ENCODE results near the gene PATJ.

PATJ gene

DNA sequence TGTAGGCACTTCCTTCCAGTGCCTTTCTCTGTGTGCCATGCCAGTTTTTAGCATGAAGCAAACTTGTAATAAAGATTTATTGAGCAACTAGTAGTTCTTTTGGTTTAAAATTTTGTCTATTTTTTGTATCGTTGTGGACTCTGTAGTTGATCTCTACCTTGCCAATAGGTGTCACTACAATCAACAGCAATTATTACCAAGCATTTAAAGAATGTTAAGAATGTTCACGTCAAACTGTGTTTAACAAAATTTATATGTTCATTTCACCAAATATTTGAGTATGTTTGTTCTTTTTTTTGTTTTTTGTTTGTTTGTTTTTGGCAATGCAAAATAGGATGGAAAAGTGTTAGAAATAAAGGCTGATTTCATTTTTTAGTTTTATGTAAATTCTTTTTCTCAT lies 208.1 kb downstream of the PATJ start:
- TF ChIP-seq, protein P1, sequence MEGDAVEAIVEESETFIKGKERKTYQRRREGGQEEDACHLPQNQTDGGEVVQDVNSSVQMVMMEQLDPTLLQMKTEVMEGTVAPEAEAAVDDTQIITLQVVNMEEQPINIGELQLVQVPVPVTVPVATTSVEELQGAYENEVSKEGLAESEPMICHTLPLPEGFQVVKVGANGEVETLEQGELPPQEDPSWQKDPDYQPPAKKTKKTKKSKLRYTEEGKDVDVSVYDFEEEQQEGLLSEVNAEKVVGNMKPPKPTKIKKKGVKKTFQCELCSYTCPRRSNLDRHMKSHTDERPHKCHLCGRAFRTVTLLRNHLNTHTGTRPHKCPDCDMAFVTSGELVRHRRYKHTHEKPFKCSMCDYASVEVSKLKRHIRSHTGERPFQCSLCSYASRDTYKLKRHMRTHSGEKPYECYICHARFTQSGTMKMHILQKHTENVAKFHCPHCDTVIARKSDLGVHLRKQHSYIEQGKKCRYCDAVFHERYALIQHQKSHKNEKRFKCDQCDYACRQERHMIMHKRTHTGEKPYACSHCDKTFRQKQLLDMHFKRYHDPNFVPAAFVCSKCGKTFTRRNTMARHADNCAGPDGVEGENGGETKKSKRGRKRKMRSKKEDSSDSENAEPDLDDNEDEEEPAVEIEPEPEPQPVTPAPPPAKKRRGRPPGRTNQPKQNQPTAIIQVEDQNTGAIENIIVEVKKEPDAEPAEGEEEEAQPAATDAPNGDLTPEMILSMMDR (IDR thresholded peaks at IDR 0.05; ENCODE audit: insufficient read depth, missing control alignments), result peak; percentile 58
- FAIRE-seq (no peak), DNase-seq (ENCODE audit: insufficient read length, low spot score) (no peak)

GRCh38 chr1:61951731-61952580 lies 209.7 kb downstream of the PATJ start:
- TF ChIP-seq, protein P1 (IDR thresholded peaks at IDR 0.05; ENCODE audit: insufficient read depth, missing control alignments), result no peak
- no peak for DNase-seq (ENCODE audit: insufficient read length, low spot score)
- FAIRE-seq, result no peak

DNA sequence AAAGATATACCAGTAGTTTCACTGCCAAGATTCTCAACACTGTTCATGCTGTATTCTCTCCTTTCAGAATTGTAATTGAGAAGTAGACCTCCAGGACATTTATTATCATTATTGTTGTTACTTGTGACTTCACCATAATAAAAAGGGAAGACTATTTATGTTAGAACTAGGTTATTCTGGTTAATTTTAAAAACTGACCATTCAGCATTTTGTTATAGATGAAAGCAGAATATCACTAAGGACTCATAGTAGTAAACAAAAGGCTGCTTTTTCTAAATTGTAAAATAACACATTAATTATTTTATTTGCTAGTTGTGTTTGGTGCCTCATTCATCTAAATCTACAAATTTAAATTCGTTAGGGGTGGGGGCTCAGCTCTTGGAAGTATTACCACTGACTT lies 210.4 kb downstream of the PATJ start:
- DNase-seq (ENCODE audit: insufficient read length, low spot score), result no peak
- FAIRE-seq, result no peak
- TF ChIP-seq, protein P1 (IDR thresholded peaks at IDR 0.05; ENCODE audit: insufficient read depth, missing control alignments), result no peak

DNA sequence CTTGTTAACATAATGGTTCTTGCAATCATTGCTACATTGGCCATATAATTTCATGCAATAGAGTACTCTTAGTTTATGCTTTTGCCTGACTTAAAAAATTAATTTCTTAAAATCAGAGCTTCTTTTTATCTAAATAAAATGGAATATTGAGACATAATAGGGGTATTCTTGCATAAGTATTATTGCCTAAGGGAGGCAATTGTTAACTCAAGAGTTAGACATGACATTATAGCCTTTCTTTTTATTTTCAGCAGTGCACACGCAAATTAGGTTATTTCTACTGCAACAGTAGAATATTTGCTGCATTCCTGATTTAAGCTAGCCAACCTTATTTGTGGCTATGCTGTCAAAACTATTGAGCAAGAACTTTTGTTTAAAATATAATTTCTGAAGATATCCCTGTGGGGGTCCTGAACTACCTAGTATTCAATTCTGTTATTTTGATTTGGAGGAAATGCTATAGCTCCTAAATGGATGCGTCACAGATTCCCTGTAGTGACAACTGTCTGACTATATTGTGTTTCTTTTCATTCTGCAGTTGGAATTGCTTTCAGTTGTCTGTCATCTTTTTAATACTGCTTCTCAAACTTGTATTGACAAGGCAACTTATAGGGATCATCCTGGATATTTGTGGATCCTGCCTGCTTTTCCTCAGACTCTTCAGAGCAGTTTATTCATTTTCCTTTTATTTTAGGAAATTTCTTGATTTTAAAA lies 211.0 kb downstream of the PATJ start:
- FAIRE-seq (peak; percentile 11), DNase-seq (ENCODE audit: insufficient read length, low spot score) (no peak)
- TF ChIP-seq, protein P1 (IDR thresholded peaks at IDR 0.05; ENCODE audit: insufficient read depth, missing control alignments), result no peak

GRCh38 chr1:61953790-61954150 lies 211.5 kb downstream of the PATJ start:
- DNase-seq (ENCODE audit: insufficient read length, low spot score) (no peak), FAIRE-seq (peak; percentile 35)
- TF ChIP-seq, protein P1 (IDR thresholded peaks at IDR 0.05; ENCODE audit: insufficient read depth, missing control alignments), result no peak

DNA sequence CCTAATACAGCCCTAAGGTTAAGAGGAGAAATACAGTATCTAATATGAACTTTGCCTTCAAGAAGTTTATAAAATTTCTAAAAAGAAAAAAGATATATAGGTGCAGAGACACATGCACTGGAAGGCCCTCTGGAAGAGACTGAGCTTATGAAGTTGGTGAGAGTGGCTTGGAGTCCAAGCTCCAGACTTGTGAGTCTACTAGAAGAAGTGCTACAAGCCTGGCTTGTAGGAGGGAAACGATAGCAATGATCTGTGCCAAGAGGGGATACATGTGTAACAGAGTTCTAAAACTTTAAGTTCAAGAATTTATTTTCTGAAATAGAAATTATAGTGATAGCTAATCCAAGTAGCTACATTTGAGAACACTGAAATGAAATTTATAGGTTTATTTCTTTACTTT lies 213.0 kb downstream of the PATJ start:
- TF ChIP-seq, protein P1 (IDR thresholded peaks at IDR 0.05; ENCODE audit: insufficient read depth, missing control alignments), result no peak
- FAIRE-seq (no peak), DNase-seq (ENCODE audit: insufficient read length, low spot score) (no peak)
